Brain pericyte (primary cell): ENCODE data around the gene TTLL9.

Source experiments
- DNase-seq: peaks from one replicate; pipeline ENCODE4 v3.0.0-alpha.2; 2012; ENCODE audit warnings: low read depth, low spot score

The TTLL9 gene

GRCh38 chr20:31945319-31945718 lies 74.9 kb downstream of the TTLL9 start:
- no peak for DNase-seq

DNA sequence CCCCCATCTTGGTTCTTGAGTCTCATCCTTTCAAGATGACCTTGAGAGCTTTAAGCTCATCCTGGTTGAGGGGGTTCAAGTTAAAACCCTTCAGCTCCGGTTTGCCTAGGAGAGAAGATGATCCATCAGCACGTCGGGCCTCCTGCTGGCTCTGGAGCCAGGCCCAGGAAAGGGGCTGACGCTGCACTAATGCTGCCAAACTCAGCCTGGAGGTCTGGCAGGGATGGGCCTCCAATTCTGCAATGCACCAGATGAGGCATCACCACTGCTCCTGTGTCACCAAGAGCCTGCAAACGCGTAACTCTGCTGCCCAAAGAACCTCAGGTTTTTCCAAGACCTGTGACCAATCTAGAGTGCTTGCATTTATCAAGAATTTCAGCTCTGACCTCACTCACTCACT lies 75.4 kb downstream of the TTLL9 start:
- no peak for DNase-seq

- no peak for DNase-seq
Observed at GRCh38 chr20:31948008-31948407, 77.6 kb downstream of the TTLL9 start.

- DNase-seq: no peak
Observed at GRCh38 chr20:31949877-31950646, 79.6 kb downstream of the TTLL9 start.

GRCh38 chr20:31951203-31951529 lies 80.7 kb downstream of the TTLL9 start:
- no peak for DNase-seq

DNA sequence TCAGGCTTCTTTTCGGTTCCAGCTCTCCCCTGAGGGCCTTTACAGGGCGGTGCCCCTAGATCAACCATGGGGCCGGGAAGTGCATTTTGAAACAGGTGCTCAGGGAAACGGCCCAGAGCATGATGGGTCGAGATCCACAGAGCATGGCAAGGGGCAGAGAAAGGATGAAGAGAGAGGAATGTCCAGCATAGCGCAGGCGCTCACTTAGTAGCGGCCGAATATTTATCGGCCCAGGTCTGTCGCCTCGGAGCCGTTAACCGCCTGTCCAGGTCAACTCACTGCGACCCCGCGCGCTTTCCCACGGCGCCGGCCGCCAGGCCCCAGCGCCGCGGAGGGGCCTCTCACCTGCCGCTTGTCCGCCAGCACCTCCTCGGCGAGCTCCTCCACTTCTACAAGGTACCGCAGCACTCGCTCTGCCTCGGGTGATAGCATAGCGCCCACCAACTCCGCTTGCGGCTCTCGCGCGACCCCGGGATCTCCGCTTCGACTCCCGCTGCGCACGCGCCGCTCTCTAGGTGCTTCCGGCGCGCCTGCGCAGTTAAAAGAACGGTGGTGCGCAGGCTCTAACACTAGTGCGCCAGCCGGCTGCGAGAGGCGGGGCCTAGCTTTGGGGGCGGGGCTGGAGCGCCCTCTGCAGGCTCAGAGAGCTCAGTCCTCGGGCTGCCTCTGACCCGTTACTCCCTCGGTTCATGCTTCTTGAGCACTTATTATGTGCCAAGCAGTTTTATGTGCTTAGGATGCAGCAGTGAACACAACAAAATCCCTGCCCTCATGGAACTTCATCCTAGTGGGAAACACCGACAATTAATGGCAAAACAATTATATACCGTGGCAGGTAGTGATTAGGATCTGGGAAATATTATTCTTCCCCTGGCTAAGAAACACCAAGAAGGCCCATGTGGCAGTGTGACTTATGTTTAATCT lies 81.4 kb downstream of the TTLL9 start, which contains the start of gene PDRG1:
Gene PDRG1, minus strand, starts transcription at position 517 of the 924 bp plus-strand sequence. Its CDS starts 85 bp downstream, at position 432.
- DNase-seq: peak; percentile 90

- DNase-seq: no peak
Observed at GRCh38 chr20:31953556-31954148, 83.2 kb downstream of the TTLL9 start.

GRCh38 chr20:31954500-31954899 lies 84.1 kb downstream of the TTLL9 start:
- DNase-seq: no peak

DNA sequence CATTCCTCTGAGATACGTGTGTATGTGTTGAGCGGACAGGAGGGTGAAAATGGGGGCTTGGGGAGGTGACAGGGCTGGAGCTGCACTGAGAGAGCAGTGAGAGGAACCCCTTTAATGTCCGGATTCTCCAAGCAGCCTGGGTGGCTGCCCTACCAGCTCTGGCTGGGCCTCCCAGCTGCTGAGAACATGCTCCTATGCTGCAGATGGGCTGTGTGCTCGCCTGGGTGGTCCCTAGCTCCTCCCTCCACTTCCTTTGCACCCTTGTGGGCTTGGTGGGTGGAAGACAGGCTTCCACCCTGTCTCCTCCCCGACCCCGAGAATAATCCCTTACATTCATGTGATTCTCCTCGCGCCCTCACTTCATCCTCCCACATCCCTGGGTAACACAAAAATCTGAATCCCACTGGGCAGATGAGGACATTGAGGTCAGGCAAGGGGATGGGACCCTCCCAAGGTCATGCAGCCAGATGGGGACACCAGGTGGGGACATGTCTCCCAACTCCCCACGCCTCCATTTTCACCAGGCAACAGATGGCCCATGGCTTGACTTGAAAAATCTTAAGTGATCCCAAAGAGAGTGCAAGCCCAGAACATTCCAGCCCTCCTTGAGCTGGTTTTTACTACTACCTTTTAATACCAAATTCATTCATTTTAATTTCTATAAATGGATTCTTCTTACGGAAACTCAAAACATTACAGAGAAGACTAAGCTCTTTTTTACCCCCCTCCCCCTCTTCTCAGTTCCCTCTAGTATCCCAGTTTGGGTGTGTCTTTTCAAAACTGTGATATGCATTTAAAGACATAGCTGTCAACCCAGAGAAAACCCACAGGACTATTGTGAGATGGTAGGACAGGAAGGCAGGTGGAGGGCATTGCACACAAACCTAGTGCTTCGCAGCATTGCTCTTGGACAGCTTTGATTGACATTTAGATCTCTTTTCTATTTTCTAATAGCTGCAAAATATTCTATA lies 86.4 kb downstream of the TTLL9 start:
- no peak for DNase-seq

DNA sequence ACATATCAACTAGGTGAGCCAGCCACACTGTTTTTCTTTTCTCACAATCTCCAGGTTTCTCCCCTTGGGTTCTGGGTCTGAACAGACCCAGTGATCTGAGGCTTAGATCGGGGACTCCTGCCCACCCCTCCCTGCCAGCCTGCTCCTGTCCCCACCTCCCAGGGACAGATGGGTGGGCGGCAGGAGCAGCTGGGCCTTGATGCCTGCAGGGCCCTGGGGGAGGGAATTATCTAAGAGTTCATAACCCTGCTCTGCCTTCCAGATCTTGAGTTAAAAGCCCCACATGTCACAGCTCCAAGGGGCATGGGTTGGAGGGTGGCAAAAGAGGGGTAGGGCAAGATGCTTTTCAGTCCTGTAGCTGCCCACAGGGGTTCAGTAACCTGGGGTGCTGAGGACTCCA lies 92.3 kb downstream of the TTLL9 start:
- DNase-seq: no peak

GRCh38 chr20:31963889-31964288 lies 93.5 kb downstream of the TTLL9 start:
- no peak for DNase-seq

GRCh38 chr20:31966991-31967655 lies 96.7 kb downstream of the TTLL9 start:
- DNase-seq: no peak

DNA sequence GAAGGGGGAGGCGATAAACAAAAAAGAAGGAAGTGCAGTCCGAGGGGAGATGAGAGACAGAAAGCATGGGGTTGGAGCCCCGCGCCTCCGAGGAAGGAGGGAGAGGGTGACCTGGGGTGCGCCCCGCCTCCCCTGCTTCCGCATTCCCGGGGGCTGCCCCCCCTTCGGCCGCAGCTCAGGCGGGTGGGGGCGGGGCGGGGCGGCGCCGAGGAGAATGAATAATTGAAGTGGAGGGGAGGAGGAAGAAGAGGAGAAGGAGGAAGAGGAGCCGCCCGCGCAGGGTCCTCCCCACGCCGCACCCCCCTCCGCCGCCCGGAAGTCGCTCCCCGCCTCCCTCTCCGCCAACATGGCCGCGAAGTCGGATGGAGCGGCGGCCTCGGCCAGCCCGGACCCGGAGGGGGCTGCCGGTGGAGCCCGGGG lies 97.4 kb downstream of the TTLL9 start, which contains the start of gene XKR7:
Gene XKR7, plus strand, starts transcription at position 322 of the 420 bp plus-strand sequence. Its CDS starts 25 bp downstream, at position 347.
- DNase-seq: no peak

- peak; percentile 34 for DNase-seq
Observed at GRCh38 chr20:31968291-31969126, 98.1 kb downstream of the TTLL9 start.

GRCh38 chr20:31969991-31970390 lies 99.6 kb downstream of the TTLL9 start:
- DNase-seq: no peak

DNA sequence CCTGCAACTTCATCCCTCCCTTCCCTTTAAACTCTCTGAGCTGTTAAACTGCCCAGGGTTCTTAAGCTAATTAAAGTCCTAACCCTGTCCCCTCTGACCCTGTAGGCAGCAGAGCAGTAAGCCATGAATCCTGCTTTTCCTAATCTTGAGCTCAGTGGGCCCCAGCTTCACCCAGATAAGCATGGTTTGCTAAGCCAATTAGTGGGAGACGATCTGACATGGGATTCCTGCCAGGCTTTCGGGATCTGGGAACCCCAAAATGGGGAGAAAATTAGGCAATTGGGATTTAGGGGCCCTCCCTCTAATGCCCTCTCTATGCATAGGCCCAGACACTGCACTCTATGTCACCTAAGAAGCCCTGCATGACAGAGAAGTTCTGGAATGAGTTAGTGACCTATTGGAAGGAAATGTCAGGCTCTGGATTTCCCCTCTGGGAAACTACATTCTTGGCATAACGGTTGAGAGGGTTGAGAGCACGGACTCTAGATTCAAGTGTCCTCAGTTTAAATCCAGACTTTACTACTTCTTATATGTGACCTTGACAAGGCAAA lies 102.1 kb downstream of the TTLL9 start:
- no peak for DNase-seq

DNA sequence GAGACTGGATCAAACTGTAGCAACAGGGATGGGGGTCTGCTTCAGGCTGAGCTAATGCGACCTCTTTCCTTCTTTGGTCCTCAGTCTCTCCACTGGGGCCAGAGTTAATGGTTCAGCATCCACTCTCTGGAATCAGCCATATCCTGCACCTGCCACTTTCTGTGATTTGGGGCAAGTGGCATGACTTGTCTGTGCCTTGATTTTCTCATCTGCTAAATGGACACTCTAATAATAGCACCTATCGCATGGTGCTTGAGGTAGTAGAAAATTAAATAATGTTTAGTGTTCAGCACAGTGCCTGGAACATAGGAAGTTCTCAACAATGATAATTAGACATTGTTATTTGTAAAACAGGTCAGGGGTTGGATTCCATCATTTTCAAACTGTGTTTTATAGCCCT lies 103.9 kb downstream of the TTLL9 start:
- DNase-seq: no peak

DNA sequence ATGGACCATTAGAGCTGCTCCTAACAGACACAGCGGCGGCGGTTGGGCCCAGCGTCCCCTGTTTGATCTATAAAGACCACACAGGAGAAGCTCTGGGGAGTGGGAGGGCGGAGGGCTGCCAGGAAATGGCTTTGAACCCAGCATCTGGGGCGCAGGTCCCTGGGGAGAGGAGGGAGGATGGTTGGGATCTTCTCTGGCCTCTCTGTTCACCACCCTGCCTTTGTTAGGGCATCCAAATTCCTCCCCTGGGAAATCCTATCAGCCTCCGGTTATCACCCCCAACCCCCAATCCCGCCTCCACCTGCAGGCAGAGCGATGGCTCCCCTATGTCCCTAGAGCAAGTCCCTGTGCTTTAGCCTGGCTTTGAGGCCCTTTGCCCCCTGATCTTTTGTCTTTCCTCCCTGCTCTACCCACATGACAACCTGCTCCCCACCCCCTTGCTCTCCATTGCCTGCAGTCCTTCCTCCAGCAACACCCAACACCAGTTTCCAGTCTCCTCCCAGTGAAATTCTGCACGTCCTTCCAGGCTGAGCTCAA lies 104.6 kb downstream of the TTLL9 start:
- no peak for DNase-seq

- no peak for DNase-seq
Observed at GRCh38 chr20:31975874-31976273, 105.4 kb downstream of the TTLL9 start.
